ENCODE data around the gene ZSCAN5C.
"Not testable (repeated sequence)": the region's sequence is repeated elsewhere in the genome, so short reads cannot be mapped to it uniquely, and the experiment has no call there.

ZSCAN5C gene, protein sequence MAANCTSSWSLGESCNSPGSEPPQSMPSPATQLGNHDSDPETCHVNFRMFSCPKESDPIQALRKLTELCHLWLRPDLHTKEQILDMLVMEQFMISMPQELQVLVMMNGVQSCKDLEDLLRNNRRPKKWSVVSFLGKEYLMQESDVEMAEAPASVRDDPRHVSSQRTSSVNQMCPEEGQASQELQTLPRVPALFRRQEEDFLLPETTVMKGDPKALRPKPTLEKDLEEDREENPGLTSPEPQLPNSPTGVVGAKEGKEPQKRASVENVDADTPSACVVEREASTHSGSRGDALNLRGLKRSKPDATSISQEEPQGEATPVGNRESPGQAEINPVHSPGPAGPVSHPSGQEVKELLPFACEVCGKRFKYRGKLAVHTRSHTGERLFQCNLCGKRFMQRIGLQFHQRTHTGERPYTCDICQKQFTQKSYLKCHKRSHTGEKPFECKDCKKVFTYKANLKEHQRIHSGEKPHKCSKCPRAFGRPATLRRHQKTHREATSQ

DNA sequence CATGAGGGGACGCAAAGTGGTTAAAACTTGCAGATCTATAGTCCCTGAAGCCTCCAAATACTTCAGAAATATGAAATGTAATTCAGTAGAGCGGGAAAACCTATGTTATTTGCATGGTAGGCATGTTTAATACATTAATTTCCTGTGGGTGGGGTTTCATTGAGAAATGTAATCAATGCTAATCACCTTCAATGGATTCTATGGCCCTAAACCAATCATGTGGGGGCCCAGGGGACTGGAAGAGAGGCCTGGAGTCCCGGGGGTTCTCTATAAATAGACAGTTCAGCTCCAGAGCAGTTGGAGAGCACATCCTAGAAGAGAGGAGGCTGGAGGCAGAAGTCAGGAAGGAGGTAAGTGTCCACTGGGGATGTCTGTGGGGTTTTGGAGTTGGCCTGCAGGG is at the start of gene ZSCAN5C:
Gene ZSCAN5C, plus strand, starts transcription at position 301 of the 400 bp plus-strand sequence. CDS start 3,641 bp downstream, outside the sequence.
- no peak for DNase-seq (ENCODE audit: low spot score)

DNA sequence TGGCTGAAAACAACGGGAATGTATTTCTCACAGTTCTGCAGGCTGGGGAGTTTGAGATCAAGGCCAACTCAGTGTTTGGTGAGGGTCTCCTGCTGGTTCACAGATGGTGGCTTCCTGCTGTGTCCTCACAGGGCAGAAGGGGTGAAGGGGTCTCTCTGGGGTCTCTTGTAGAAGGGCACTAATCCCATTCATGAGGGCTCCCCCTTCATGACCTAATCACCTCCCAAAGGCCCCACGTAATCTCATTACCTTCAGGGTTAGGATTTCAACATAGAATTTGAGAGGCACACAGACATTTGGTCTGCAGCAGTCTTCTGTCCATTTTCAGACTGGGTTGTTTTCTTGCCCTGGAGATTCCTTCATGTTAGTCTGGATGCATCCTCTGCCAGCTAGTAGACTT is 49.4 kb upstream of the ZSCAN5C start:
- DNase-seq (ENCODE audit: low spot score) = no peak

DNA sequence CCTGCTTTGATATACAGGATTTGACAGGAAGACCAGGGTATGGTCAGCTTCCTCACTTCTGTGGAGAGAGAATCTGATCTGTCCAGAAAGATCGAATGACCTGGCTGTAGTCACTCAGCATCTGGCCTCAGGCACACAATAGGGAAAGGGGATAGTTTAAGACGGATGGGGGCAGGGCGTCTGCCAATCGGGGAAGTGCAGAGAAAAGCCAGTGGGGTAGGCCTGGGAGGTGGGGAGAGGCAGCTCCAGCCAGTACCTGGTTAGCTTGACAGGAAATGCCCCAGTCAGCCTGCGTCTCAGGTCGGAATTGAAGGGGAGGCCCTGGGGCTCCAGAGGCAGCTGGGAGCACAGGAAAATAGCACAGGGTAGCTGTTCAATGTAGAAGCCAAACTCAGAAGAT is 48.6 kb upstream of the ZSCAN5C start:
- no peak for DNase-seq (ENCODE audit: low spot score)

DNA sequence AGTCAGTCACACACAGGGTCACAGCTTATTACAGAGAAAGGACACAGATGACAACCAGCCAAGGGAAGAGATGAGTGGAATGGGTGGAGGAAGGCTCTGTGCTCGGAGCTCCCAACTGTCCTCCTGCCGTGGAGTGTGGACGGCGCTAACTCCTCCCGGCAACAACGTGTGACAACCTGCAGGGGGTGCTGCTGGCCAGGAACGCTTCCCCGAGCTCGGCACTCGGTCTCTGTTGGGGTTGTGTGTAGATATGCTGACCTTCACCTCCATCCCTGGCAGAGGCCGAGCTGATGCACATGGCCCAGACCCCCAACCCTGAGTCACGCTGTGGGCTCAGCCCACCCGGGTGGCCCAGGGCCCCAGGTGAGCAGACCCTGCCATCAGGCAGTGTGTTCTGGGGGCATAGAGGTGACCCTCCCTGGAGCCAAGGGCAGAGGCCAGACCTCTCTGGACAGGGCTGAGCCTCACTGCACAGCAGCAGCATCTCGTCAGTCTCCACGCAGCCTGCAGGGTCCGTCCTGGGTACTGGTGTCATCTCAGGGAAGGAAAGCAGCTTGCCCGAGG is 46.9 kb upstream of the ZSCAN5C start:
- DNase-seq (ENCODE audit: low spot score) = no peak

DNA sequence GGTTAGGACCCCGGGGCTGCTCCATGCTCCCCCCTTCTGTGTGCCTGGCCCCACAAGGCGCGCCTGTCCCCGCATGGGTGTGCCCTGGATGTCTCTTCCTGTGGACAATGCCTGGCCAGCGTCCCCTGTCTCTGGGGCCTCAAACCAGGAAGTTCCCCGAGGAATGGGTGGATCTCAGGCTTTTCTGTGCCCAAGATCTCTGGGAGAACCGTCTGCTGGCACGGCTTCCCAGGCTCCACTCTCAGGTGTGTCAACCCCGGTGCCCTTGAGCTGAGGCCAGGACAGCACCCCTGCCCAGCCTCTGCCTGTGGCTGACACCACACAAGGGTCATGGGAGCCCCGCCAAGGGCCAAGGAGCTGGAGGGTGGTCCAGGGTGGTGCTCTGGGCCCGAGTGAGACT is 45.3 kb upstream of the ZSCAN5C start:
- DNase-seq (ENCODE audit: low spot score) = no peak

DNA sequence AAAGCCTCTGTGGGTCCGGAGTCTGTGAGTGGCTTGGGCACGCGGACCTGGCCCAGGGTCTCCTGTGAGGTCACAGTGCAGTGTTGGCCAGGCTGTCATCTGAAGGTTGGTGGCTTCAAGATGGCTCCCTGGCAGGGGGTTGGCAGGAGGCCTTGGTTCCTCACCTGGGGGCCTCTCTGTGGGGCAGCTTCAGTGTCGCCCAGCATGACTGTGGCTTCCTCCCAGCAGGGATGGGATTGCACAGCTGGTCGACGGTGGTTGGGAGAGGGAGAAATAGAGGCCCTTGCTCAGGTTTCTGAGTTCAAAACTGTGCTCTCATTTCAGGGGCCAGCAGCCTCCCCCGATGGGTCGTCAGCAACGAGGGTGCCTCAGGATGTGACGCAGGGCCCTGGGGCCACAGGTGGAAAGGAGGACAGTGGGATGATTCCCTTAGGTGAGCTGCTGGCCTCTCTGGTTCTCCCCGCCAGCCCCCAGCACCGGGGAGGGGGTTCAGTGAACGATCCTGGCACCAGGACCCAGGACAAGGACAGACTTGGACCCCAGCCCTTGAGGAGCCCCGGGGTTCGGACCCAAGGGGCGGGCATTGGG is 43.8 kb upstream of the ZSCAN5C start:
- DNase-seq (ENCODE audit: low spot score) = no peak

DNA sequence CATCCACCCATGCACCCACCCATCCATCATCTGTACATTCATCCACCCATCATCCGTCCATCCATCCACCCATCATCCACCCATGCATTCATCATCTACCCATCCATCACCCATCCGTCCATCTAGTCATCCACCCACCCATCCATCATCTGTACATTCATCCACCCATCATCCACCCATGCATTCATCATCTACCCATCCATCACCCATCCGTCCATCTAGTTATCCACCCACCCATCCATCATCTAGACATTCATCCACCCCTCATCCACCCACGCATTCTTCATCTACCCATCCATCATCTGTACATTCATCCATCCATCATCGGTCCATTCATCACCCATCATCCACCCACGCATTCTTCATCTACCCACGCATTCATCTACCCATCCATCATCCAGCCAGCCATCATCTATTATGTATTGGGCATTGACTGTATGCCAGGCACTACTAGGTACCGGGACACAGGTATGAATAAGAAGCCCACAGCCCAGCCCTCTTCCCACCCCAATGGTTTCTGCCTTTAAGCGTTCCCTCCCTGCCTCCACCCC is 43.0 kb upstream of the ZSCAN5C start:
- DNase-seq (ENCODE audit: low spot score) = no peak

DNA sequence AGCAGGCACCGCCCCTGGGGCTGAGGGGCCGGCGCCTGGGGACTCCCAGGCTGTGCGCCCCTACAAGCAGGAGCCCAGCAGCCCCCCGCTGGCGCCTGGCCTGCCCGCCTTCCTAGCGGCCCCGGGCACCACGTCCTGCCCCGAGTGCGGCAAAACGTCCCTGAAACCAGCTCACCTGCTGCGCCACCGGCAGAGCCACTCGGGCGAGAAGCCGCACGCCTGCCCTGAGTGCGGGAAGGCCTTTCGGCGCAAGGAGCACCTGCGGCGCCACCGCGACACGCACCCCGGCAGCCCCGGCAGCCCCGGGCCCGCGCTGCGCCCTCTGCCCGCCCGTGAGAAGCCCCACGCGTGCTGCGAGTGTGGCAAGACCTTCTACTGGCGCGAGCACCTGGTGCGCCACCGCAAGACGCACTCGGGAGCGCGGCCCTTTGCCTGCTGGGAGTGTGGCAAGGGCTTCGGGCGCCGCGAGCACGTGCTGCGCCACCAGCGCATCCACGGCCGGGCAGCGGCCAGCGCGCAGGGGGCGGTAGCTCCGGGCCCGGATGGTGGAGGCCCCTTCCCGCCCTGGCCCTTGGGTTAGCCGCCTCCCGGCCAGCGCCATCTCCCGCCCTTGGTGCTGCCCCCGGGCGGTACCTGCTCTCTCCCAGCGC is 42.3 kb upstream of the ZSCAN5C start:
- DNase-seq (ENCODE audit: low spot score) = no peak

DNA sequence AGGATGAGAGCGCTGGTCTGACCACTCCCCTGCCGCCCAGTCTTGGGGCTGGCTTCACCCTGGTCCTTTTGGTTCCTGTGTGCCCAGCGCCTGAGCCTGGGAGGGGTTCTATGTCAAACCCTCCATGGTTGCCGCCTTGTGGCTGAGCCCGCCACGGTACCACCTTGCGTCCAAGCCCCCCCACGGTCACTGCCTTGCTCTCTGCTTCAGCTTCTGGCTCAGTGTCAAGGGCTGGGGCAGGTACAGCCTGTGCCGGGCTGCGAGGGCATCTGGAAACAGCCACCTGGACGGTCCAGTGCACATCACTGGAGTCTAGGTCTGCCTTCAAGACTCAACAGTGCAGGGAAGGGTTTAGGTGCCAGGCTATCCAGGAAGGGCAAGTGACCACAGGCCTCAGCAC is 40.5 kb upstream of the ZSCAN5C start:
- no peak for DNase-seq (ENCODE audit: low spot score)

DNA sequence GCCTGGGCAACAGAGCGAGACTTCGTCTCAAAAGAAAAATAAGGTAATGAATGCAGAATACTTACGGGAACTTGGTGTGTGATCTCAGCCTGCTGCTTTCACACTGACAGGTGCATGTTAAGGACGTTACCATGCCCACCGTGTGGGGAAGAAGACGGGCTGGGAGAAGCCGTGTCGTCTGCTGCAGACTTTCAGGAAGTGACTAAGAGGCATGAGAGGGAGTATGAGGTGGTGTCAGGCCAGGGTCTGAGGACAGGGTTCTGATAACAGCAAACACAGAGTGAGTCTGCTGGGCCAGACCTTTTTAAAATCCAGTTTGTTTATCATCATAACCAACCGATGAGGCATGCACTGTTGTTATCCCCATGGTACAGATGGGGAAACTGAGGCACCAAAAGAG is 39.8 kb upstream of the ZSCAN5C start:
- DNase-seq (ENCODE audit: low spot score) = no peak

DNA sequence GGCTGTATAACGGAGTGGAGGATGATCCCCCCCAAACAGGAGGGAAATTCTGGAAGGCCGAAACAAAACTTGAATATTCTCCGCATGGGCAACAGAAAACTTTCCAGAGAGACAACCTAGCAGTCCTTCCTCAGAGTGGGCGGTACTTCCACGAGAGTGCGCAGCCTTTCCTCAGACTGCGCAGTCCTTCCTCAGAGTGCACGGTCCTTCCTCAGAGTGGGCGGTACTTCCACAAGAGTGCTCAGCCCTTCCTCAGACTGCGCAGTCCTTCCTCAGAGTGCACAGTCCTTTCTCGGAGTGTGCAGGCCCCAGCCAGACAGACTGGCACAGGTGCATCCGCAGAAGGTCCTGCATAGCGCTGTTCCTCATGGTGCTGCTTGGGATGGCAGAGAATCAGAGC is 39.0 kb upstream of the ZSCAN5C start:
- no peak for DNase-seq (ENCODE audit: low spot score)

DNA sequence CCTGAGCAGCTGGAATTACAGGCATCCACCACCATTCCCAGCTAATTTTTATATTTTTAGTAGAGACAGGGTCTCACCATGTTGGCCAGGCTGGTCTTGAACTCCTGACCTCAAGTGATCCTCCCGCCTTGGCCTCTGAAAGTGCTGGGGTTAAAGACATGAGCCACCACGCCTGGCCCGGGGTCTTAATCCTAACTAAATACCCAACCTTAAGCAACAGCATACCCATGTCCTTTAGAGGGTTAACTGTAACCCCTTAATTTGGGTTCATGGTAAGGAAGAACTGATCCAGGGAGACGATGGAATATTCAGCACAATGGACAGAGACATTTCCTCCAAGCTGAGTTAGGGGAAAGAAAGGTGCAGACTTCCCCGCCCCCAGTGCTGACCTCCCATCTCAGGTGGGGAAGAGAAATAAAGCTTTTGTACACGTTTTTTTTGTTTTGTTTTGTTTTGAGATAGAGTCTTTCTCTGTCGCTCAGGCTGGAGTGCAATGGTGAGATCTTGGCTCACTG is 35.0 kb upstream of the ZSCAN5C start:
- no peak for DNase-seq (ENCODE audit: low spot score)

DNA sequence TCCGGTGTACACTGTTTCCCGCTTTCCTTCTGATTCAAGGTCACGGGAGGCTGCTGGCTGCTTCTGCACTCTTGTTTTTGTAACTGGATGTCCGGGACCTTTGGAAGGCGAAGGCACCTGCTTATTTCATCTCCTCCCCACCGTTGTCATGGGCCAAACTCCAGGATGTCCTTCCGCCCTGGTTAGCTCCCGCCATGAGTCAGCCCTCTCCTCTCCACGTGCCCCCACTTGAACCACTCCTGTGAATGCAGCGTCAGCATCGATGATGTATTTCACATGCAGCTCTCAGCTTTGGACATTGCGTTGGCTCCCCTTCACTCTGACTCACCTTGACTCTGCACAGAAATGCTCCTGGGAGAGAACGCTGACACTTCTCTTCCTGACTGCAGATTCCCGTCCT is 31.8 kb upstream of the ZSCAN5C start:
- no peak for DNase-seq (ENCODE audit: low spot score)

DNA sequence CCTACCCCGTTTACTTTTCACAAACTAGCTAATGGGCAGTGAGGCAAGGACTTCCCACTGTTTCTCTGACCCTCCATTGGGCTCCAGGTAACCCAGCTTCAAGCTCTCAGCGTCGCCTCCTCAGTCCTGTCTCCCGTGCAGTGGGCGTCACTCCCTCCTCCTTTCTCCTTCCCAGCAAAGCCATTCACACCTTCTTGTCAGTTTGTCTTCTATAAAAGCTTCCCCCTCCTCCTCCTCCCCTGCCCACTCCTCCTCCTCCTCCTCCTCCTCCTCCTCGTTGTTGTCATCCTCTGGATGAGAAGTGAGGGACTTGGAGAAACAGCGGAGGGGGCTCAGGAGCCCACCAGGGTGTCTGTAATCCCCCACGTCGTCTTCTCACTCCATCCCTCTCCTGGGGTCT is 28.0 kb upstream of the ZSCAN5C start:
- DNase-seq (ENCODE audit: low spot score) = no peak

DNA sequence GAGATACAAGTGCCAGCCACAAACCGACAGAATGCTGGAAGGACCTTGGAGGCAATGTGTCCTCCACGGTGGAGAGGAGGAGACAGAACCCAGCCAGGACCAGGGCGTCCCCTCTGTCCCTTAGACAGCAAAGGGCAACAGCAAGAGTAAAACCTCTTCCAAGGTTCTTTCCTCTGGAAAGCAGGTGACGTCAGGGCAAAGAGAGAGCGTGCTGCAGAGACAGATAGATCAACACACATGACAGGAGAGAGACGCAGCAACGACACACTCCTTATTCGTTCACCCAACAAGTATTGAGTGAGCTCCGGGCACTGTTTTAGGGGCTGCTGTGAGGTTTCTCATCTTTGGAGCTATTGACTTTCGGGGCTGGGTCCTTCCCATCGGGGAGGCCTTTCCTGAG is 27.5 kb upstream of the ZSCAN5C start:
- DNase-seq (ENCODE audit: low spot score) = no peak

DNA sequence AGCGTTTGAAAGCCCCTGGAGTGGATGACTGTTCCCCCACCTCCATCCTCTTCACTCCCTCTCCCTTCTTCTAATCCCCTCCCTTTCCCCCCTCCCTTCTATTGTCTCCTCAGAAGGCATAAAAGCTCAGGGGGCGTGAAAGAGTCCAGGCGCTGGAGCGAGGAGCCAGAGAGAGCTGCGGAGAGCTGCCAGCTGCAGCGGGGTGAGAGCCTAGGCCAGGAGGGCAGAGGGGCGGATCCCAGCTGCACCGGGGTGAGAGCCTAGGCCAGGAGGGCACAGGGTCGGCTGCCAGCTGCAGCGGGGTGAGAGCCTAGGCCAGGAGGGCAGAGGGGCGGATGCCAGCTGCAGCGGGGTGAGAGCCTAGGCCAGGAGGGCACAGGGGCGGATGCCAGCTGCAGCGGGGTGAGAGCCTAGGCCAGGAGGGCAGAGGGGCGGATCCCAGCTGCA is 26.2 kb upstream of the ZSCAN5C start, which contains the start of gene GALP:
Gene GALP, plus strand, starts transcription at position 148 of the 447 bp plus-strand sequence. CDS start 1,101 bp downstream, outside the sequence.
- not testable (repeated sequence) for DNase-seq (ENCODE audit: low spot score)

DNA sequence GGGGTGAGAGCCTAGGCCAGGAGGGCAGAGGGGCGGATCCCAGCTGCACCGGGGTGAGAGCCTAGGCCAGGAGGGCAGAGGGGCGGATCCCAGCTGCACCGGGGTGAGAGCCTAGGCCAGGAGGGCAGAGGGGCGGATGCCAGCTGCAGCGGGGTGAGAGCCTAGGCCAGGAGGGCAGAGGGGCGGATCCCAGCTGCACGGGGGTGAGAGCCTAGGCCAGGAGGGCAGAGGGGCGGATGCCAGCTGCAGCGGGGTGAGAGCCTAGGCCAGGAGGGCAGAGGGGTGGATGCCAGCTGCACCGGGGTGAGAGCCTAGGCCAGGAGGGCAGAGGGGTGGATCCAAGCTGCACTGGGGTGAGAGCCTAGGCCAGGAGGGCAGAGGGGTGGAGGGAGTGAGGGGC is 25.8 kb upstream of the ZSCAN5C start:
- not testable (repeated sequence) for DNase-seq (ENCODE audit: low spot score)

DNA sequence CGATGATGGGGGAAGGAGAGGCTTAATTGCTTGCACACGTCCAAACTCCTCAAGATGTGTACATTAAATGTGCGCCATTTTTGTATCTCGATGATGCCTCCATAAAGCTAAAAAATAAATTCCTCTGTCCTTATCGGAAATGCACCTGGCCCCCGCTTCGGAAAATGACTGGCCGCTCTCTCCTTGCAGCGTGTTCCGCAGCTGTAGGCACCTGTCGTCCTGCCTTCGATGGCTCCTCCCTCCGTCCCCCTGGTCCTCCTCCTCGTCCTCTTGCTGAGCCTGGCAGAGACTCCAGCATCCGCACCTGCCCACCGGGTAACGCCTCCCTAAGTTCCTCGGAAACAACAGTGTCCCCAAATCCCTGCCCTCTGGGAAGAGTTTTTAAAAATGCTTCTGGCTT is 25.2 kb upstream of the ZSCAN5C start:
- no peak for DNase-seq (ENCODE audit: low spot score)

DNA sequence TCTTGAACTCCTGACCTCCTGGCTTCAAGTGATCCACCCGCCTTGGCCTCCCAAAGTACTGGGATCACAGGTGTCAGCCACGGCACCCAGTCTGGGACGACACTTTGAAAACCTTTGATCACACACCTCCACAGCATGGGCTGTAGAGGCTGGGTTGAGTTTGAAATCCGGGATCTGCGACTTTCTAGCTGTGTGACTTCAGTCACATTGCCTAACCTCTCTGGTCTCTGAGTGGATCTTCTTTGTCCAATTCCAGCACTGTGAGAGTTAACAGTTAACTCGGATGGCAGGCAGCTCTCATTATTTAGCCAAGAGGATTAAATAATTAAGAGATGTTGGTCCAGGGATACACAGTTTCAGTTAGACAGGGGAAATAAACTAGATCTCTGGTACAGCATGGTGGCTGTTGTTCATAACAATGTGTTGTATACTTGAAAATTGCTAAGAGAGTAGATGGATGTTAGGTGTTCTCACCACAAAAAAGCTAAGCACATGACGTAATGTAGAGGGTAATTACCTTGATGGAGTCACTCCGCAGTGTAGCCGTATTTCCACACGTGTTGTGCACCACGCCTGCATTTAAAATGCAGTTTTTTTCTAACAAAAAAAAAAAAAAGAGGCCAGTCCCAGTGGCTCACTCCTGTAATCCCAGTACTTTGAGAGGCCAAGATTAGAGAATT is 24.4 kb upstream of the ZSCAN5C start:
- DNase-seq (ENCODE audit: low spot score) = no peak

DNA sequence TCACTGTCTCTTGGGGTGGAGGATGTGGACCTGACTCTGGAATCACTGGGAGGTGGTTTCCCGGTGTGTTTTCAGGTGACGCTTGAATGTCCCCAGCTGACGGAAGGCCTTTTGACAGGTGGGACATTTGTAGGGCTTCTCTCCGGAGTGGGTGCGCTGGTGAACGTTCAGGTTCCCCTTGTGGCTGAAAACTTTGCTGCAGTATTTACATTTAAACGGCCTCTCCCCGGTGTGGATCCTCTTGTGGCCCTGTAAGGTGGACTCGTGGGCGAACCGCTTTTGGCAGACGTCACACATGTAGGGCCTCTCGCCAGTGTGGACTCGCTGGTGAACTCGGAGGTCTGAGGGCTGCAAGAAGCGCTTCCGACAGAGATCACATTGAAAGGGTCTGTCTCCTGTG is 12.3 kb upstream of the ZSCAN5C start:
- no peak for DNase-seq (ENCODE audit: low spot score)

DNA sequence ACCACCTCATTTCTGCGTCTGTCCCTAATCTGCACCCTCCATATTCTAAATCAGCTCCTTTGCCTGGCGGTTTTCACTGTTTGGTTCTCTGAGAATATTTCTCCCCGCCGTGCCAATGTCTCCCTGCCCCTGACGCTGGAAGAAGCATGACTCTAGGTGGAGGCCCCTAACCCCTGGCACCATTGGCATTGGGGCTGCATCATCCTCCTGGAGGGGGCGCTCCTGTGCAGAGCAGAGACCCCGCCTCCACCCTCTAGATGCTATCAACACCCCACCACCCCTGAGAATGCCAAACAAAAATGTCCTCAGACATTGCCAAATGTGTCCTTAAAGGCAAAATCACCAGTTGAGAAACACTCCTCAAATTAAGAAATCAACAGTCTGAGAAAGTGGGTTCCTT is 11.0 kb upstream of the ZSCAN5C start:
- no peak for DNase-seq (ENCODE audit: low spot score)

Measured in hematopoietic multipotent progenitor cell treated with erythropoietin and hydrocortisone succinate and interleukin-3 and kit ligand, for 17 days (in vitro differentiated cells).